GM12864 (cell line): ENCODE data around the gene TNN.

ENCODE experiments used
- DNase-seq: peaks from one replicate; pipeline ENCODE4 v3.0.0-alpha.2; 2011; ENCODE audit warnings: low read depth
- H3K4me3 ChIP-seq: 2 replicates; pipeline ENCODE4 v1.5.1; 2011; ENCODE audit warnings: mild to moderate bottlenecking, low read depth, low read length, control low read depth
- TF ChIP-seq, protein P1 (sequence below): IDR thresholded peaks from 2 replicates; pipeline ENCODE4 v1.5.1; 2011; ENCODE audit warnings: low read depth, mild to moderate bottlenecking, moderate library complexity, low read length, control low read depth, inconsistent platforms; ENCODE audit errors: missing control alignments

TNN gene

DNA sequence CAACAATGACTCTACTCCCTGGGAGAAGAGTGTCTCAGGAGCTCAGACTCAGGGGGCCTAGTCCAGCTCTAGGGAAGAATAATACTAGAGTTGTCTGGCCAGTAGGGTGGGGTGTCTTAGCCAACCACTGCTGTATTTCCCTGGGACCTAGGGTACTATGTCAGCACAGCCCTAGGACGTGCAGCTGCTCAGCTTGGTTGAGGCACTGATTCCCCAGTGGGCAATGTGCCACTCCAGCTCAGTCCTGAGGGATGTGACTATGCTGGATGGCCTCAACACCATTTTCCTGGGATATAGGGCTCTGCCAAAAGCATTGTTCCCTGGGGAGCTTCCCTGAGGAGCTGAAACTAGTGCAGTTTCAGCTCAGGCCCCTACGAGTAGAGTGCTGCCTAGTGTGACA lies 47.4 kb downstream of the TNN start:
- TF ChIP-seq, protein P1, sequence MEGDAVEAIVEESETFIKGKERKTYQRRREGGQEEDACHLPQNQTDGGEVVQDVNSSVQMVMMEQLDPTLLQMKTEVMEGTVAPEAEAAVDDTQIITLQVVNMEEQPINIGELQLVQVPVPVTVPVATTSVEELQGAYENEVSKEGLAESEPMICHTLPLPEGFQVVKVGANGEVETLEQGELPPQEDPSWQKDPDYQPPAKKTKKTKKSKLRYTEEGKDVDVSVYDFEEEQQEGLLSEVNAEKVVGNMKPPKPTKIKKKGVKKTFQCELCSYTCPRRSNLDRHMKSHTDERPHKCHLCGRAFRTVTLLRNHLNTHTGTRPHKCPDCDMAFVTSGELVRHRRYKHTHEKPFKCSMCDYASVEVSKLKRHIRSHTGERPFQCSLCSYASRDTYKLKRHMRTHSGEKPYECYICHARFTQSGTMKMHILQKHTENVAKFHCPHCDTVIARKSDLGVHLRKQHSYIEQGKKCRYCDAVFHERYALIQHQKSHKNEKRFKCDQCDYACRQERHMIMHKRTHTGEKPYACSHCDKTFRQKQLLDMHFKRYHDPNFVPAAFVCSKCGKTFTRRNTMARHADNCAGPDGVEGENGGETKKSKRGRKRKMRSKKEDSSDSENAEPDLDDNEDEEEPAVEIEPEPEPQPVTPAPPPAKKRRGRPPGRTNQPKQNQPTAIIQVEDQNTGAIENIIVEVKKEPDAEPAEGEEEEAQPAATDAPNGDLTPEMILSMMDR: no peak

DNA sequence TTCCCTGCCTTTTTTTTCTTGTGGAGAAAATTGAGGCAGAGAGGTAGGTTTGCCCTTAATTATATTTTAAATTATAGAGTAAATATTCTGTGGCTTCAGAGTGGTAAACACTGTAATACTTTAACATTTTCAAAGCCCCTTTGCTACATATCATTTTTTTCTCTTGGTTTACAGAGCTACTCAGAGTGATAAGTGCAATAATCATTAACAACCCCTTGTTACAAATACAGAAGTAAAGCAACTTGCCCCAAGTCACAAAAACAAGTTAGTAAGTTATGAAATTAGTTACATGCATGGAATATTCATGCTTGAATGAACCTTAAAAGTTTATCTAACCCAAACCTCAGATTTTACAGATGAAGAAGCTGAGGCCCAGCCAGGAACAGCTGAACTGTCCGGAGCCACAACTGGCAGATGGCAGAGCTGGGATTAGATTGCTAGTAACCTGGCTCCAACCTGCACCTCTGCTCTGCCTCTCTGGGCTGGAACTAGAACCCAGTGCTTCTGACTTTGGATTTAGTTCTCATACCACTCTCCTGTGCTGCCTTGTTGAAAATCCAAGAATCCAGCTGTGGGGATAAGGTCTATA lies 48.7 kb downstream of the TNN start:
- TF ChIP-seq, protein P1: no peak
- no peak overlapping the region for H3K4me3 ChIP-seq
- DNase-seq: no peak

More for the DNA sequence above, 47.4 kb downstream of the TNN start:
- H3K4me3 ChIP-seq: no peak overlapping the region
- DNase-seq: no peak

DNA sequence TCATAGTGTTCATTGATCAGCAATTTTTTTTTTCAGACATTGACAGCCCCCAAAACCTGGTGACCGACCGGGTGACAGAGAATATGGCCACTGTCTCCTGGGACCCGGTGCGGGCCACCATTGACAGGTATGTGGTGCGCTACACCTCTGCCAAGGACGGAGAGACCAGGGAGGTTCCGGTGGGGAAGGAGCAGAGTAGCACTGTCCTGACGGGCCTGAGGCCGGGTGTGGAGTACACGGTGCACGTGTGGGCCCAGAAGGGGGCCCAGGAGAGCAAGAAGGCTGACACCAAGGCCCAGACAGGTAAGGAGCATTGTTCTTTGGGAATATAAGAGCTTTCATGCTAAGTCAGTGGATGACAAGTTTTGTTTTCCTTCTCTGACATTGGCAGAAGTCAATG lies 49.3 kb downstream of the TNN start:
- no peak overlapping the region for H3K4me3 ChIP-seq
- no peak for DNase-seq
- TF ChIP-seq, protein P1: no peak

DNA sequence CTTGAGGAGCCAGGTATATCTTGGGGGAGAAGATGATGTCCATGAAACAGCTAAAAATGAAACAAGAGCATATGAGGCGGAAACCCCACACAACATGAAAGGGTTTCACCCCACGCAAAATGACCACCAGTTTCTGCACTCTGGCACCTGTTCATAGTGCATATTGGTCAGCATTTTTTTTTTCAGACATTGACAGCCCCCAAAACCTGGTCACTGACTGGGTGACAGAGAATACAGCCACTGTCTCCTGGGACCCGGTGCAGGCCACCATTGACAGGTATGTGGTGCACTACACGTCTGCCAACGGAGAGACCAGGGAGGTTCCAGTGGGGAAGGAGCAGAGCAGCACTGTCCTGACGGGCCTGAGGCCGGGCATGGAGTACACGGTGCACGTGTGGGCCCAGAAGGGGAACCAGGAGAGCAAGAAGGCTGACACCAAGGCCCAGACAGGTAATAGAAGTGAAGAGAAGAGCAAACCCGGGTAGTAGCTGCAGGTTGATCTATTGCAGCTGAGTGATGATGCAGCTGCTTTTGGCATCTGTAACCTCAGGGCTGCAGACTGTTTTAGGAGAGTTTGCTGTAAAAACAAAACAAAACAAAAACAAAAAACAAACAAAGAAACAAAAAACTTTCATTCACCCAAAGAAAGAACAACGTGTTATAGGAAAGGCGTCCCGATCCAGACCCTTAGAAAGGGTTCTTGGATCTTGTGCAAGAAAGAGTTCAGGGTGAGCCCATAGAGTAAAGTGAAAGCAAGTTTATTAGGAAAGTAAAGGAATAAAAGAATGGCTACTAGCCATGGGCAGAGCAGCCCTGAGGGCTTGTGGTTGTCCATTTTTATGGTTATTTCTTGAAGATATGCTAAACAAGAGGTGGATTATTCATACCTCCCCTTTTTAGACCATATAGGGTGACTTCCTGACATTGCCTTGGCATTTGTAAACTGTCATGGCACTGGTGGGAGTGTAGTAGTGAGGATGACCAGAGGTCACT lies 51.0 kb downstream of the TNN start:
- TF ChIP-seq, protein P1: no peak
- no peak for DNase-seq
- H3K4me3 ChIP-seq: no peak overlapping the region

DNA sequence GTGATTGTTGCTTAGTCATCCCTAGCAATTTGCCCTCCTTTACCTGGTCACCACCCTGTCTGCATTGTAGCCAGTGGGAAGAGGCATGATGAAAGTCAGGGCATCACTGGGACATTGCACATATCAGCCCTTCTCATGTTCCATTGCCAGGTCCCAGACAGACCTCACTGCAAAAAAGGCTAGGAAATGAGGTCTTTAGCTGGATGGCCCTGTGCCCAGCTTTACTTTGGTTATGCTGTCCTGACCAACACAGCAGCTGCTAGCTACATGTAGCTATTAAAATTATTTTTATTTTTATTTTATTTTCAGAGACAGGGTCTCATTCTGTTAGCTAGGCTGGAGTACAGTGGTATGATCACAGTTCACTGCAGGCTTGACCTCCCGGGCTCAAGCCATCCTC lies 52.9 kb downstream of the TNN start:
- TF ChIP-seq, protein P1: no peak
- no peak overlapping the region for H3K4me3 ChIP-seq
- DNase-seq: no peak

DNA sequence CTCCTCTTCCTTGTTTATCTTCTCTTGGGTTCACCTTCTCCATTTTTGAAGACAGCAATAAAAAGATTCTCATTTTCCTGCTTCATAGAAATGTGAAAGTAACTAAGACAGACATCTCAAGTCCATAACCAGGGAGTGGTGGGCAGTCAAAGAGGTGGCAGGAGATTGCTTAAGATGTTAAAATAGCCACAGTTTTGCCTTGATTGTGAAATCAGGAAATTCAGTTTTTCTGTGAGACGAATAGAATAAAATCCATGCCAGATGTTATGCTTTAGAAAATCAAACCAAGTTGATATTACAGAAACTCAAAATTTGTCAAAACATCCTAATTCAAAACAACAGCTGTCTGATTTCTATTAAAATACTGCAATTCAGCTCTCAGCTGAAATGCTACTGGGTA lies 57.2 kb downstream of the TNN start:
- TF ChIP-seq, protein P1: no peak
- DNase-seq: no peak
- H3K4me3 ChIP-seq: no peak overlapping the region
